Lung (tissue), 16 donors: ENCODE data around the gene OR5K3. TPM values are rescaled to one million over a fixed set of nuclear protein-coding genes. Genes with fewer than 3 reads are reported as not detected.
A peak's percentile ranks its signal among the peaks of the same experiment; 100 is the strongest.

ENCODE experiments used
- ATAC-seq: fragments of 200-7000 bp; cut with Tn5 transposase; one replicate; pipeline ENCODE4 v1.9.1; 2020; ENCODE audit warnings: moderate number of reproducible peaks; ENCODE audit not compliant: insufficient read depth, low FRiP score
- DNase-seq, 3 donors: peaks; one replicate each; pipeline ENCODE4 v3.0.0-alpha.2; 2013 to 2017
- H3K27ac ChIP-seq, 2 donors: one replicate each; pipeline ENCODE4 v1.5.1; 2013; ENCODE audit warnings: mild to moderate bottlenecking in 2 of 2, moderate library complexity in 2 of 2, control low read depth in 1 of 2, inconsistent platforms in 1 of 2, low read depth in 1 of 2, low read length in 1 of 2
- H3K27me3 ChIP-seq, 3 donors: one replicate each; pipeline ENCODE4 v1.5.1; 2013; ENCODE audit warnings: low read length in 2 of 3; ENCODE audit not compliant: control insufficient read depth in 3 of 3, insufficient read depth in 3 of 3
- H3K36me3 ChIP-seq, 4 donors: one replicate each; pipeline ENCODE4 v1.5.1; 2013; ENCODE audit warnings: low read length in 4 of 4, mild to moderate bottlenecking in 1 of 4, moderate library complexity in 1 of 4; ENCODE audit not compliant: control insufficient read depth in 4 of 4, insufficient read depth in 4 of 4
- H3K4me1 ChIP-seq, 5 donors: one replicate each; pipeline ENCODE4 v1.5.1; 2013; ENCODE audit warnings: low read length in 5 of 5, mild to moderate bottlenecking in 2 of 5, moderate library complexity in 1 of 5; ENCODE audit not compliant: control insufficient read depth in 5 of 5, insufficient read depth in 5 of 5
- H3K4me3 ChIP-seq: one replicate; pipeline ENCODE4 v1.5.1; 2013; ENCODE audit warnings: mild to moderate bottlenecking, control low read depth, moderate library complexity
- H3K9ac ChIP-seq, 2 donors: one replicate each; pipeline ENCODE4 v1.5.1; 2013; ENCODE audit warnings: low read length in 2 of 2, control low read depth in 1 of 2; ENCODE audit not compliant: insufficient read depth in 1 of 2
- H3K9me3 ChIP-seq, 4 donors: one replicate each; pipeline ENCODE4 v1.5.1; 2013; ENCODE audit warnings: low read length in 3 of 4, mild to moderate bottlenecking in 1 of 4, moderate library complexity in 1 of 4; ENCODE audit not compliant: control insufficient read depth in 4 of 4, insufficient read depth in 3 of 4
- CTCF ChIP-seq: IDR thresholded peaks from 2 replicates; pipeline ENCODE4 v1.5.1; 2012; ENCODE audit warnings: mild to moderate bottlenecking; ENCODE audit errors: control extremely low read depth, extremely low read depth
- WGBS, 2 donors: extraction: QIAGEN DNeasy Blood & Tissue Kit; methylation state at CpG; one replicate each; pipeline ENCODE4 v1.1.7; 2013; 5-methylcytosine and 5-hydroxymethylcytosine counted together
- long read RNA-seq, 5 donors: transcript quantifications; one replicate each; lab custom pipeline, GENCODE V29; 2026
- polyA plus RNA-seq, 2 donors: library from polyadenylated mRNA; stranded (reverse); fragments of 200-250 nt; gene quantifications; one replicate each; pipeline ENCODE4 v1.2.1, GENCODE V29; 2013
- total RNA-seq, 2 donors: library from RNA; depleted of rRNA in 1 of 2; stranded (reverse); fragments of >200 nt in 1 of 2; gene quantifications; one replicate each; pipeline ENCODE4 v1.2.1, GENCODE V29; 2014 to 2021
- donor health status: control.
- donor health status: control.
- donor health status: Bipolar disorder and iron deficiency.
- donor health status: healthy.
- donor health status: DM: yes; HTN: yes; CAD: no.

The OR5K3 gene
- total RNA-seq, result not detected
- polyA plus RNA-seq, result not detected
- long read RNA-seq, donor 1, result 0 reads
- long read RNA-seq, donor 2, result 0 reads
- long read RNA-seq, donor 3, result 0 reads
- long read RNA-seq, donor 4, result 0 reads
- long read RNA-seq, donor 5, result 0 reads

GRCh38 chr3:98390366-98390765 lies at the start of gene OR5K3:
TSS of gene OR5K3 (plus strand) at chr3:98390666. CDS start at chr3:98390666, 0 bp downstream.
- no peaks in the 10 kb centered on the region for H3K4me1 ChIP-seq
- H3K27ac ChIP-seq, result no peak within 1 kb of the TSS
- no peak within 1 kb of the TSS for H3K9ac ChIP-seq
- DNase-seq (no peak), ATAC-seq (no peak)
- no peaks in the 10 kb centered on the region for H3K27me3 ChIP-seq
- no peak for TF ChIP-seq CTCF
- H3K4me3 ChIP-seq, result no peak within 1 kb of the TSS
- H3K36me3 ChIP-seq, result no peaks in the 10 kb centered on the region
- no peaks in the 10 kb centered on the region for H3K9me3 ChIP-seq

- DNase-seq (no peak), ATAC-seq (no peak)
- no peak overlapping the region for H3K4me3 ChIP-seq
- H3K27ac ChIP-seq, result no peak overlapping the region
- no peaks in the 10 kb centered on the region for H3K4me1 ChIP-seq
- WGBS, 2 donors, result 87 to 91% methylated on average over 6 of the region's 6 CpGs
- no peaks in the 10 kb centered on the region for H3K9me3 ChIP-seq
- H3K36me3 ChIP-seq, result no peaks in the 10 kb centered on the region
- H3K9ac ChIP-seq, result no peak overlapping the region
- no peak for TF ChIP-seq CTCF
- H3K27me3 ChIP-seq, result no peaks in the 10 kb centered on the region
Observed at GRCh38 chr3:98341758-98342157, 48.7 kb upstream of the OR5K3 start.

- 60 to 67% methylated on average over 13 of the region's 13 CpGs for WGBS, 2 donors
- Histone ChIP-seq H3K9me3 (no peaks in the 10 kb centered on the region), H3K36me3 (no peaks in the 10 kb centered on the region), H3K27me3 (no peaks in the 10 kb centered on the region), H3K27ac (no peak overlapping the region), H3K4me1 (no peaks in the 10 kb centered on the region), H3K4me3 (no peak overlapping the region), H3K9ac (no peak overlapping the region)
- ATAC-seq, result no peak
- peak; percentile 27 to 57 (median 49) for DNase-seq
- TF ChIP-seq CTCF, result peak; percentile 10
Observed at GRCh38 chr3:98343647-98344507, 46.6 kb upstream of the OR5K3 start.
